GM23338 (cell line): ENCODE results near the gene COBL. TPM values are rescaled to one million over a fixed set of nuclear protein-coding genes. Genes with fewer than 3 reads are reported as not detected.

ENCODE experiments used
- ATAC-seq: fragments of 200-7000 bp; cut with Tn5 transposase; 3 replicates; pipeline ENCODE4 v1.9.1; 2020
- DNase-seq: peaks from one replicate; pipeline ENCODE4 v3.0.0-alpha.2; 2015; ENCODE audit warnings: low spot score
- H2AFZ ChIP-seq: fragments of 200-600 bp; sonication (generic); 2 replicates; pipeline ENCODE4 v1.8.0; 2016; ENCODE audit warnings: antibody characterized with exemption, mild to moderate bottlenecking, moderate library complexity
- H3F3A ChIP-seq: fragments of 200-600 bp; sonication (generic); replicated peaks from 2 replicates; pipeline ENCODE4 v1.8.0; 2017; ENCODE audit warnings: antibody characterized with exemption, mixed run types, low read depth
- H3K27ac ChIP-seq: fragments of 200-600 bp; sonication (generic); 2 replicates; pipeline ENCODE4 v1.6.1; 2016; ENCODE audit warnings: low read depth
- H3K27me3 ChIP-seq: fragments of 200-600 bp; sonication (generic); 2 replicates; pipeline ENCODE4 v1.8.0; 2016; ENCODE audit warnings: mild to moderate bottlenecking, mixed run types, moderate library complexity; ENCODE audit not compliant: insufficient read depth
- H3K36me3 ChIP-seq: fragments of 200-600 bp; sonication (generic); 2 replicates; pipeline ENCODE4 v1.8.0; 2016; ENCODE audit warnings: mild to moderate bottlenecking; ENCODE audit not compliant: insufficient read depth
- H3K4me1 ChIP-seq: fragments of 200-600 bp; sonication (generic); 2 replicates; pipeline ENCODE4 v1.8.0; 2016; ENCODE audit warnings: mild to moderate bottlenecking, moderate library complexity; ENCODE audit not compliant: insufficient read depth
- H3K4me2 ChIP-seq: fragments of 200-600 bp; sonication (generic); 2 replicates; pipeline ENCODE4 v1.7.1; 2017; ENCODE audit warnings: mixed run types
- H3K4me3 ChIP-seq: fragments of 200-600 bp; sonication (generic); 2 replicates; pipeline ENCODE4 v1.6.1; 2016; ENCODE audit warnings: mixed run types
- H3K79me2 ChIP-seq: fragments of 200-600 bp; sonication (generic); replicated peaks from 2 replicates; pipeline ENCODE4 v1.8.0; 2017; ENCODE audit warnings: mild to moderate bottlenecking; ENCODE audit not compliant: insufficient read depth
- H3K9me2 ChIP-seq: fragments of 200-600 bp; sonication (generic); 2 replicates; pipeline ENCODE4 v1.8.0; 2017; ENCODE audit not compliant: insufficient read depth
- H4K20me1 ChIP-seq: fragments of 200-600 bp; sonication (generic); replicated peaks from 2 replicates; pipeline ENCODE4 v1.8.0; 2017; ENCODE audit warnings: mild to moderate bottlenecking; ENCODE audit not compliant: insufficient read depth
- H3K27ac Mint-ChIP-seq: 2 replicates; pipeline ENCODE4 v1.8.0; 2020; ENCODE audit warnings: inconsistent platforms, mild to moderate bottlenecking, moderate library complexity, mixed read lengths
- H3K27me3 Mint-ChIP-seq: 3 replicates; pipeline ENCODE4 v1.8.0; 2022; ENCODE audit warnings: low read depth, mild to moderate bottlenecking, moderate library complexity, mixed read lengths, inconsistent platforms; ENCODE audit not compliant: insufficient read depth, poor library complexity
- H3K36me3 Mint-ChIP-seq: 3 replicates; pipeline ENCODE4 v1.8.0; 2021; ENCODE audit warnings: low read depth, mild to moderate bottlenecking, inconsistent platforms, moderate library complexity, mixed read lengths
- H3K4me1 Mint-ChIP-seq: 3 replicates; pipeline ENCODE4 v1.8.0; 2020; ENCODE audit warnings: mild to moderate bottlenecking, inconsistent platforms, mixed read lengths
- H3K4me3 Mint-ChIP-seq: 3 replicates; pipeline ENCODE4 v1.8.0; 2021; ENCODE audit warnings: moderate library complexity, mild to moderate bottlenecking, inconsistent platforms, mixed read lengths
- H3K9me3 Mint-ChIP-seq: 3 replicates; pipeline ENCODE4 v1.8.0; 2020; ENCODE audit warnings: moderate library complexity, mild to moderate bottlenecking, inconsistent platforms, mixed read lengths
- CREB1 ChIP-seq: fragments of 250-450 bp; sonication (Bioruptor Pico); IDR thresholded peaks from 2 replicates; pipeline ENCODE4 v1.5.0; 2020; ENCODE audit warnings: low read depth, mild to moderate bottlenecking, moderate library complexity
- CTCF ChIP-seq, 2 experiments: fragments of 200-600 bp in 1 of 2; sonication (generic) in 1 of 2; conservative IDR thresholded peaks; 2 replicates each; pipeline versions ENCODE4 v1.5.1 to v1.6.1; 2016 to 2017; ENCODE audit warnings: antibody characterized with exemption in 2 of 2, low read depth in 2 of 2, mild to moderate bottlenecking in 2 of 2, moderate library complexity in 1 of 2
- ETS1 ChIP-seq: IDR thresholded peaks from 2 replicates; pipeline ENCODE4 v1.6.1; 2016; ENCODE audit warnings: antibody characterized with exemption
- EZH2 ChIP-seq: fragments of 200-600 bp; sonication (generic); IDR thresholded peaks from one replicate; pipeline ENCODE4 v1.8.0; 2017; ENCODE audit warnings: antibody characterized with exemption, mild to moderate bottlenecking, low read depth; ENCODE audit not compliant: unreplicated experiment
- EZH2phosphoT487 ChIP-seq: fragments of 200-600 bp; sonication (generic); IDR thresholded peaks from one replicate; pipeline ENCODE4 v1.8.1; 2018; ENCODE audit warnings: antibody characterized with exemption; ENCODE audit not compliant: unreplicated experiment
- JUNB ChIP-seq: IDR thresholded peaks from one replicate; pipeline ENCODE4 v1.6.1; 2016; ENCODE audit warnings: antibody characterized with exemption; ENCODE audit not compliant: unreplicated experiment
- NANOG ChIP-seq: IDR thresholded peaks from 2 replicates; pipeline ENCODE4 v1.6.1; 2016; ENCODE audit warnings: antibody characterized with exemption, borderline replicate concordance
- POLR2AphosphoS5 ChIP-seq: IDR thresholded peaks from 2 replicates; pipeline ENCODE4 v1.6.1; 2016; ENCODE audit warnings: antibody characterized with exemption, low read depth
- REST ChIP-seq: IDR thresholded peaks from one replicate; pipeline ENCODE4 v1.6.1; 2018; ENCODE audit warnings: antibody characterized with exemption; ENCODE audit not compliant: unreplicated experiment
- STAT1 ChIP-seq: IDR thresholded peaks from one replicate; pipeline ENCODE4 v1.6.1; 2016; ENCODE audit warnings: antibody characterized with exemption; ENCODE audit not compliant: unreplicated experiment
- ZNF114 ChIP-seq: fragments of 250-450 bp; sonication (Bioruptor Pico); IDR thresholded peaks from 2 replicates; pipeline ENCODE4 v1.5.0; 2020; ENCODE audit warnings: mild to moderate bottlenecking, moderate library complexity
- ZNF331 ChIP-seq: fragments of 250-450 bp; sonication (Bioruptor Pico); IDR thresholded peaks from 2 replicates; pipeline ENCODE4 v1.5.0; 2020; ENCODE audit warnings: low read depth, mild to moderate bottlenecking, moderate library complexity
- polyA plus RNA-seq: library from polyadenylated mRNA; unstranded; fragments of >200 nt; fragmentation: Nextera tagmentation; extraction: Ambion mirVana; gene quantifications from 2 replicates; pipeline ENCODE4 v1.2.1, GENCODE V29; 2016
- total RNA-seq: library from RNA; depleted of rRNA; stranded (reverse); fragments of >200 nt; shearing (Covaris generic); gene quantifications from 2 replicates; pipeline ENCODE4 v1.2.3, GENCODE V29; 2014
- TF ChIP-seq, protein P1 (sequence below): fragments of 250-450 bp; sonication (Bioruptor Pico); IDR thresholded peaks from 2 replicates; pipeline ENCODE4 v1.5.0; 2020; ENCODE audit warnings: mild to moderate bottlenecking, moderate library complexity

The COBL gene
- total and polyA plus RNA-seq, 2 experiments from 2014 or later: 18.3 to 51.9 TPM

- Histone ChIP-seq H3K4me1 (peaks cover 26% of the 10 kb centered on the region), H4K20me1 (peaks cover 49% of the 10 kb centered on the region), H3K27me3 (no peaks in the 10 kb centered on the region), H3K27ac (no peak overlapping the region), H3F3A (0 out of 2 replicates have a peak, but pooled peaks cover 3% of the 10 kb centered on the region), H2AFZ (no peak overlapping the region), H3K79me2 (peaks cover 78% of the 10 kb centered on the region), H3K4me3 (no peak overlapping the region), H3K36me3 (no peaks in the 10 kb centered on the region), H3K4me2 (no peak overlapping the region), H3K9me2 (no peaks in the 10 kb centered on the region)
- no peak for TF ChIP-seq REST
- no peak for TF ChIP-seq EZH2phosphoT487
- TF ChIP-seq STAT1: no peak
- no peak for TF ChIP-seq CREB1 (CRISPR knock-in tag)
- no peak for TF ChIP-seq JUNB
- no peak for TF ChIP-seq EZH2
- TF ChIP-seq, protein P1, sequence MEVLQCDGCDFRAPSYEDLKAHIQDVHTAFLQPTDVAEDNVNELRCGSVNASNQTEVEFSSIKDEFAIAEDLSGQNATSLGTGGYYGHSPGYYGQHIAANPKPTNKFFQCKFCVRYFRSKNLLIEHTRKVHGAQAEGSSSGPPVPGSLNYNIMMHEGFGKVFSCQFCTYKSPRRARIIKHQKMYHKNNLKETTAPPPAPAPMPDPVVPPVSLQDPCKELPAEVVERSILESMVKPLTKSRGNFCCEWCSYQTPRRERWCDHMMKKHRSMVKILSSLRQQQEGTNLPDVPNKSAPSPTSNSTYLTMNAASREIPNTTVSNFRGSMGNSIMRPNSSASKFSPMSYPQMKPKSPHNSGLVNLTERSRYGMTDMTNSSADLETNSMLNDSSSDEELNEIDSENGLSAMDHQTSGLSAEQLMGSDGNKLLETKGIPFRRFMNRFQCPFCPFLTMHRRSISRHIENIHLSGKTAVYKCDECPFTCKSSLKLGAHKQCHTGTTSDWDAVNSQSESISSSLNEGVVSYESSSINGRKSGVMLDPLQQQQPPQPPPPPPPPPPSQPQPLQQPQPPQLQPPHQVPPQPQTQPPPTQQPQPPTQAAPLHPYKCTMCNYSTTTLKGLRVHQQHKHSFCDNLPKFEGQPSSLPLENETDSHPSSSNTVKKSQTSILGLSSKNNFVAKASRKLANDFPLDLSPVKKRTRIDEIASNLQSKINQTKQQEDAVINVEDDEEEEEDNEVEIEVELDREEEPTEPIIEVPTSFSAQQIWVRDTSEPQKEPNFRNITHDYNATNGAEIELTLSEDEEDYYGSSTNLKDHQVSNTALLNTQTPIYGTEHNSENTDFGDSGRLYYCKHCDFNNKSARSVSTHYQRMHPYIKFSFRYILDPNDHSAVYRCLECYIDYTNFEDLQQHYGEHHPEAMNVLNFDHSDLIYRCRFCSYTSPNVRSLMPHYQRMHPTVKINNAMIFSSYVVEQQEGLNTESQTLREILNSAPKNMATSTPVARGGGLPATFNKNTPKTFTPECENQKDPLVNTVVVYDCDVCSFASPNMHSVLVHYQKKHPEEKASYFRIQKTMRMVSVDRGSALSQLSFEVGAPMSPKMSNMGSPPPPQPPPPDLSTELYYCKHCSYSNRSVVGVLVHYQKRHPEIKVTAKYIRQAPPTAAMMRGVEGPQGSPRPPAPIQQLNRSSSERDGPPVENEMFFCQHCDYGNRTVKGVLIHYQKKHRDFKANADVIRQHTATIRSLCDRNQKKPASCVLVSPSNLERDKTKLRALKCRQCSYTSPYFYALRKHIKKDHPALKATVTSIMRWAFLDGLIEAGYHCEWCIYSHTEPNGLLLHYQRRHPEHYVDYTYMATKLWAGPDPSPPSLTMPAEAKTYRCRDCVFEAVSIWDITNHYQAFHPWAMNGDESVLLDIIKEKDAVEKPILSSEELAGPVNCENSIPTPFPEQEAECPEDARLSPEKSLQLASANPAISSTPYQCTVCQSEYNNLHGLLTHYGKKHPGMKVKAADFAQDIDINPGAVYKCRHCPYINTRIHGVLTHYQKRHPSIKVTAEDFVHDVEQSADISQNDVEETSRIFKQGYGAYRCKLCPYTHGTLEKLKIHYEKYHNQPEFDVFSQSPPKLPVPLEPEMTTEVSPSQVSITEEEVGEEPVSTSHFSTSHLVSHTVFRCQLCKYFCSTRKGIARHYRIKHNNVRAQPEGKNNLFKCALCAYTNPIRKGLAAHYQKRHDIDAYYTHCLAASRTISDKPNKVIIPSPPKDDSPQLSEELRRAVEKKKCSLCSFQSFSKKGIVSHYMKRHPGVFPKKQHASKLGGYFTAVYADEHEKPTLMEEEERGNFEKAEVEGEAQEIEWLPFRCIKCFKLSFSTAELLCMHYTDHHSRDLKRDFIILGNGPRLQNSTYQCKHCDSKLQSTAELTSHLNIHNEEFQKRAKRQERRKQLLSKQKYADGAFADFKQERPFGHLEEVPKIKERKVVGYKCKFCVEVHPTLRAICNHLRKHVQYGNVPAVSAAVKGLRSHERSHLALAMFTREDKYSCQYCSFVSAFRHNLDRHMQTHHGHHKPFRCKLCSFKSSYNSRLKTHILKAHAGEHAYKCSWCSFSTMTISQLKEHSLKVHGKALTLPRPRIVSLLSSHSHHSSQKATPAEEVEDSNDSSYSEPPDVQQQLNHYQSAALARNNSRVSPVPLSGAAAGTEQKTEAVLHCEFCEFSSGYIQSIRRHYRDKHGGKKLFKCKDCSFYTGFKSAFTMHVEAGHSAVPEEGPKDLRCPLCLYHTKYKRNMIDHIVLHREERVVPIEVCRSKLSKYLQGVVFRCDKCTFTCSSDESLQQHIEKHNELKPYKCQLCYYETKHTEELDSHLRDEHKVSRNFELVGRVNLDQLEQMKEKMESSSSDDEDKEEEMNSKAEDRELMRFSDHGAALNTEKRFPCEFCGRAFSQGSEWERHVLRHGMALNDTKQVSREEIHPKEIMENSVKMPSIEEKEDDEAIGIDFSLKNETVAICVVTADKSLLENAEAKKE (CRISPR knock-in tag): no peak
- TF ChIP-seq ETS1: no peak
- no peak for TF ChIP-seq ZNF331 (CRISPR knock-in tag)
- no peak for TF ChIP-seq CTCF (conservative IDR thresholded peaks at IDR 0.05; ENCODE audit: low read depth in 2 of 2)
- no peak for TF ChIP-seq ZNF114 (CRISPR knock-in tag)
- no peak for TF ChIP-seq NANOG
- TF ChIP-seq POLR2AphosphoS5: no peak
- H3K27me3 Mint-ChIP-seq: peaks cover 6% of the 10 kb centered on the region
- no peaks in the 10 kb centered on the region; the same call in 2 of the 3 replicates for H3K9me3 Mint-ChIP-seq
- ATAC-seq (no peak), DNase-seq (no peak)
- H3K36me3 Mint-ChIP-seq: no peaks in the 10 kb centered on the region
- no peak overlapping the region for H3K4me3 Mint-ChIP-seq
- no peak overlapping the region for H3K27ac Mint-ChIP-seq
- H3K4me1 Mint-ChIP-seq: peaks cover 25% of the 10 kb centered on the region
Measured at GRCh38 chr7:51243631-51244030, 73.0 kb downstream of the COBL start.
